ENCODE data around the gene LTB4R. TPM values are rescaled to one million over a fixed set of nuclear protein-coding genes. Genes with fewer than 3 reads are reported as not detected.
A peak's percentile ranks its signal among the peaks of the same experiment; 100 is the strongest.

Gene LTB4R
- total RNA-seq, 2 donors from 2014 or later, result 1.9 to 3.0 TPM

GRCh38 chr14:24337144-24337823 is 26.0 kb downstream of the LTB4R start:
- Histone ChIP-seq H3K36me3 (no peaks in the 10 kb centered on the region), H3K4me1 (peaks cover 0 to 56% of the 10 kb centered on the region in 2 donors), H3K9me3 (no peaks in the 10 kb centered on the region), H3K27ac (no peak overlapping the region), H3K4me3 (no peak overlapping the region), H3K27me3 (peaks cover 0 to 4% of the 10 kb centered on the region in 2 donors)
- TF ChIP-seq CTCF (IDR thresholded peaks at IDR 0.05), result no peak
- no peak for DNase-seq (ENCODE audit: low spot score)

- H3K27ac ChIP-seq, result no peak overlapping the region
- TF ChIP-seq CTCF (IDR thresholded peaks at IDR 0.05), result no peak
- H3K9me3 ChIP-seq, result no peaks in the 10 kb centered on the region
- no peak overlapping the region for H3K4me3 ChIP-seq
- no peaks in the 10 kb centered on the region for H3K36me3 ChIP-seq
- peaks cover 0 to 4% of the 10 kb centered on the region in 2 donors for H3K27me3 ChIP-seq
- no peak for DNase-seq (ENCODE audit: low spot score)
- peaks cover 0 to 51% of the 10 kb centered on the region in 2 donors for H3K4me1 ChIP-seq
Measured at GRCh38 chr14:24337824-24338175, 26.5 kb downstream of the LTB4R start.

DNA sequence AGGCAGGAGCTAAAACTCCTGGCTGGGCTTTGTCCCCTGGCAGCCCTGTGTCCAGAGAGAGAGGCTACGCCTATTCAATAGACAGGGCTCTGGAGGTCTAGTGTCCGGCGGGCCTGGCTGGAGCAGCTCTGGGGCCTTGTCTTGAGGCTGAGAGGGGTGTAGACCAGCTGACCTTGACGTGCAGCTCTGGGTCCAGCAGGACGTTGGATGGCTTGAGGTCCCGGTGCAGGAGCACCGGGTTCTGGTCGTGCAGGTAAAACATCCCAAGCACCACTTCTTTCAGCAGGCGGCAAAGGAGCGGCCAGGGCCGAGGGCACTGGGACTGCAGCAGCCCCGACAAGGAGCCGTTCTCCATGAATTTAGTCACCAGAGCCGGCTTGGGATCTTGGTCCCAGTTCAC is 27.5 kb downstream of the LTB4R start:
- H3K27ac ChIP-seq, result no peak overlapping the region
- no peaks in the 10 kb centered on the region for H3K36me3 ChIP-seq
- peaks cover 0 to 41% of the 10 kb centered on the region in 2 donors for H3K4me1 ChIP-seq
- H3K9me3 ChIP-seq, result no peaks in the 10 kb centered on the region
- peaks cover 0 to 4% of the 10 kb centered on the region in 2 donors for H3K27me3 ChIP-seq
- H3K4me3 ChIP-seq, result peak overlapping the region; percentile 21 to 49
- DNase-seq (ENCODE audit: low spot score), result no peak
- no peak for TF ChIP-seq CTCF (IDR thresholded peaks at IDR 0.05)

DNA sequence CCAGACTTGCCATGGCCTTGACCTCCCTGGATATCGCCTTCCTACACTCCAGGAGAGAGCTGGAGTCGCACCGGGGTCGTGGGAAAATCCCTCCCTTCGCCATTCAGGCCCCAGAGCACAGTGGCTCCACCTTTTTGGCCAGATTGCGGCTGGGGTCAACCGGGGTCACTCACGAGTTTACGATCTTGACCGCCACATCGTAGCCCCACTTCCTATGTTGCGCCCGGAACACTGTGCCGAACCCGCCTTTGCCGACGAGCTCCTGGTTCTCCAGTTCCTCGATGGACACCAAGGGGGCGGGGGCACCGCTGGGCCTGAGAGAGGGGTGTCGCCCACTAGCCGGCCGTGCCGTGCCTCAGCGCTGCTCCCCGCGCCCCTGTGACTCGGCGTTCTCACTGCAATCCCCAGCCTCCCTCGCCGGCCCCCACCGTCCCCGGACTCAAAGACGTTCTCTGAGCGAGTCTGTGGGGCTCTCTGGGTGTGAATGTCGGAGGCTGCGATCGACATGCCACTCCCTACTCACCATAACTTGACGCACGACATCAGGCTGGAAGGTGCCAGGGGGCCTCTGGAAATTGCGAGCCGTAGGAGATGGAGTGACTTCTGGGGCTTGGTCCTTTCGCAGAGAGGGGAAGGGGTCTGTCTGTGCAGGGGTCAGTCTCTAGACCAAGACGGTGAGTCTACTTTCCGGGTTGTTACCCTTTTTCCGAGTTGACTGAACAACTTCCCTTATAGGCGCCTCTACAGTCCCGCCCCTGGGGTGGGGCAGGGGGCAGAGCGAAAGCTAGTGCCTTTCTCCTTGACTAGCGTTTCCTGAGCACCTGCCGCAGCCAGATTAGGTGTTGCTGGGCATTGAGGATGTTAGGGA is 28.2 kb downstream of the LTB4R start, which contains the start of gene RIPK3:
Gene RIPK3, minus strand, starts transcription at position 708 of the 868 bp plus-strand sequence. Its CDS starts 165 bp downstream, at position 543.
- peaks cover 0 to 34% of the 10 kb centered on the region in 2 donors for H3K4me1 ChIP-seq
- H3K9me3 ChIP-seq, result no peaks in the 10 kb centered on the region
- H3K27me3 ChIP-seq, result peaks cover 0 to 2% of the 10 kb centered on the region in 2 donors
- peak within 1 kb of the TSS; percentile 21 to 49 for H3K4me3 ChIP-seq
- no peak for TF ChIP-seq CTCF (IDR thresholded peaks at IDR 0.05)
- no peaks in the 10 kb centered on the region for H3K36me3 ChIP-seq
- DNase-seq (ENCODE audit: low spot score), result no peak
- peak within 1 kb of the TSS; percentile 9 to 46 for H3K27ac ChIP-seq

GRCh38 chr14:24340606-24341005 is 29.3 kb downstream of the LTB4R start:
- H3K27ac ChIP-seq, result no peak overlapping the region
- H3K36me3 ChIP-seq, result no peaks in the 10 kb centered on the region
- H3K27me3 ChIP-seq, result no peaks in the 10 kb centered on the region
- DNase-seq (ENCODE audit: low spot score), result no peak
- peaks cover 0 to 25% of the 10 kb centered on the region in 2 donors for H3K4me1 ChIP-seq
- TF ChIP-seq CTCF (IDR thresholded peaks at IDR 0.05), result no peak
- H3K9me3 ChIP-seq, result no peaks in the 10 kb centered on the region
- H3K4me3 ChIP-seq, result no peak overlapping the region
